SK-N-SH (cell line): ENCODE measurements around the gene WRAP73.
A peak's percentile ranks its signal among the peaks of the same experiment; 100 is the strongest.

Experiments used
- GABPA ChIP-seq: IDR thresholded peaks from 2 replicates; pipeline ENCODE4 v1.4.0; 2012; ENCODE audit warnings: low read depth, mild to moderate bottlenecking
- MEF2A ChIP-seq: IDR thresholded peaks from 2 replicates; pipeline ENCODE4 v1.4.0; 2012; ENCODE audit warnings: low read depth, borderline replicate concordance
- NFIC ChIP-seq: IDR thresholded peaks from 2 replicates; pipeline ENCODE4 v1.4.0; 2012; ENCODE audit warnings: borderline replicate concordance
- REST ChIP-seq: IDR thresholded peaks from 2 replicates; pipeline ENCODE4 v1.6.1; 2012; ENCODE audit warnings: mild to moderate bottlenecking, low read depth, low read length, moderate library complexity
- SIN3A ChIP-seq: IDR thresholded peaks from 2 replicates; pipeline ENCODE4 v1.6.1; 2012; ENCODE audit warnings: low read depth, mild to moderate bottlenecking, low read length, moderate library complexity, borderline replicate concordance
- TF ChIP-seq, protein P1 (sequence below): fragments of 150-350 bp; IDR thresholded peaks from 2 replicates; pipeline ENCODE4 v1.6.1; 2017; ENCODE audit warnings: antibody characterized with exemption, low read length, low read depth, borderline replicate concordance
- TF ChIP-seq, protein P2 (sequence below): fragments of 200-600 bp; sonication (generic); IDR thresholded peaks from 2 replicates; pipeline ENCODE4 v1.6.1; 2017; ENCODE audit warnings: antibody characterized with exemption, mild to moderate bottlenecking, moderate library complexity

DNA sequence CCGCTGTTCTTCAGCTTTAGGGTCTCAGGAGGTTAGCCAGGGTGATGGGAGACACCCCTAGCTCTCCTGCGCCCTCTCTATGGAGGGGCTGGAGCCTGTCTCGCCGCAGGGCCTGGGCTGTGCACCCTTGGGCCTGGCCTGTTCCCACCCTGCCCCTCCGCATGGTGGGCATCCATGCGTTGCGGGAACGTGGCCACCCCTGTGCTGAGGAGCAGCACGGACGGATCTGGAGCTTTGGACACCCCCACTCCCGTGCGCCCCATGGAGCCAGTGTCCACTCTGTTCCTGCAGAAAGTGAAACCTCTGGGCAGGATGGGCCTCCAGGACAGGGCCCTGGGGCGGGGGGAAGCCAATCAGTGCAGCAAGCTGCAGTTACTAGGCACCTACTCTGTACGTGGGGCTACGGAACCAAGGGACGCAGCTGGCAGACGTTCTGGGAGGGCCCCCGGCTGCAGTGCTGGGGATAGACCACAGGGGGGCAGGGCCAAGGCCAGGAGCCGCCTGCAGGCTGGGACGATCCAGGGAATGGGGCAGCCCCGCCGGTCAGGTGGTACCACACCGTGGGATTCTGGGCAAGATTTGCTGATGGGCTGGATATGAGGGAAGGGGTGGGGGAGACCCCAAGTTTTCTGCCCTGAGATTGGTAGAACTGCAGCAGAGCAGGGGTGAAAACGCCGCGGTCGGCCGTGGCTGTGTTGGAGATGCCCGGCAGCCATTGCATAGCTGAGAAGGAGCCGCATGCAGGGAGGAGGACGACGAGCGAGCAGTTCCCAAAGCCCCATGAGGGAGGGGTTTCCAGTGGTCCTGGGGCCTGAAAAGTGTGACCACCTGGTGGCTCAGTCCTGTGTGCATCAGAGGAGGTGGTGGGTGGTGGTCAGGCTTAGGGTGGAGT is 45.7 kb upstream of the WRAP73 start:
- TF ChIP-seq MEF2A (no peak), NFIC (no peak), GABPA (no peak), REST (no peak), SIN3A (no peak)
- TF ChIP-seq, protein P1, sequence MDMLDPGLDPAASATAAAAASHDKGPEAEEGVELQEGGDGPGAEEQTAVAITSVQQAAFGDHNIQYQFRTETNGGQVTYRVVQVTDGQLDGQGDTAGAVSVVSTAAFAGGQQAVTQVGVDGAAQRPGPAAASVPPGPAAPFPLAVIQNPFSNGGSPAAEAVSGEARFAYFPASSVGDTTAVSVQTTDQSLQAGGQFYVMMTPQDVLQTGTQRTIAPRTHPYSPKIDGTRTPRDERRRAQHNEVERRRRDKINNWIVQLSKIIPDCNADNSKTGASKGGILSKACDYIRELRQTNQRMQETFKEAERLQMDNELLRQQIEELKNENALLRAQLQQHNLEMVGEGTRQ: no peak
- TF ChIP-seq, protein P2, sequence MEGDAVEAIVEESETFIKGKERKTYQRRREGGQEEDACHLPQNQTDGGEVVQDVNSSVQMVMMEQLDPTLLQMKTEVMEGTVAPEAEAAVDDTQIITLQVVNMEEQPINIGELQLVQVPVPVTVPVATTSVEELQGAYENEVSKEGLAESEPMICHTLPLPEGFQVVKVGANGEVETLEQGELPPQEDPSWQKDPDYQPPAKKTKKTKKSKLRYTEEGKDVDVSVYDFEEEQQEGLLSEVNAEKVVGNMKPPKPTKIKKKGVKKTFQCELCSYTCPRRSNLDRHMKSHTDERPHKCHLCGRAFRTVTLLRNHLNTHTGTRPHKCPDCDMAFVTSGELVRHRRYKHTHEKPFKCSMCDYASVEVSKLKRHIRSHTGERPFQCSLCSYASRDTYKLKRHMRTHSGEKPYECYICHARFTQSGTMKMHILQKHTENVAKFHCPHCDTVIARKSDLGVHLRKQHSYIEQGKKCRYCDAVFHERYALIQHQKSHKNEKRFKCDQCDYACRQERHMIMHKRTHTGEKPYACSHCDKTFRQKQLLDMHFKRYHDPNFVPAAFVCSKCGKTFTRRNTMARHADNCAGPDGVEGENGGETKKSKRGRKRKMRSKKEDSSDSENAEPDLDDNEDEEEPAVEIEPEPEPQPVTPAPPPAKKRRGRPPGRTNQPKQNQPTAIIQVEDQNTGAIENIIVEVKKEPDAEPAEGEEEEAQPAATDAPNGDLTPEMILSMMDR: peak; percentile 61
